ENCODE data around the gene TDRD6. TPM values are rescaled to one million over a fixed set of nuclear protein-coding genes. Genes with fewer than 3 reads are reported as not detected.
"Not testable (repeated sequence)": the region's sequence is repeated elsewhere in the genome, so short reads cannot be mapped to it uniquely, and the experiment has no call there.

The TDRD6 gene
- total RNA-seq, 1 donor from 2014 or later, result 1.2 TPM

- DNase-seq, result not testable (repeated sequence)
Measured at GRCh38 chr6:46744159-46744725, 56.6 kb downstream of the TDRD6 start.

- no peak for DNase-seq
Measured at GRCh38 chr6:46745973-46746372, 58.3 kb downstream of the TDRD6 start.

- no peak for DNase-seq
Measured at GRCh38 chr6:46746696-46747095, 59.0 kb downstream of the TDRD6 start, which contains the start of gene ANKRD66. Gene ANKRD66 (plus strand): TSS chr6:46746933. CDS start chr6:46751949, 5,016 bp downstream.

- no peak for DNase-seq
Measured at GRCh38 chr6:46748940-46749503, 61.3 kb downstream of the TDRD6 start.

- DNase-seq, result no peak
Measured at GRCh38 chr6:46749731-46750130, 62.0 kb downstream of the TDRD6 start.

GRCh38 chr6:46751658-46752057, 64.0 kb downstream of the TDRD6 start:
- DNase-seq, result no peak

Other genes starting within 250 kb of the TDRD6 start
- gene RCAN2, start 196.4 kb upstream of the TDRD6 start, total RNA-seq, result 7.0 TPM
- gene CYP39A1, start 35.1 kb upstream of the TDRD6 start, total RNA-seq, result 2.3 TPM
- 30.7 TPM for gene SLC25A27, start 34.9 kb upstream of the TDRD6 start, total RNA-seq
- 4.1 TPM for gene PLA2G7, start 47.5 kb downstream of the TDRD6 start, total RNA-seq
- 0.16 TPM for gene ANKRD66, start 59.0 kb downstream of the TDRD6 start, total RNA-seq
- gene MEP1A, start 105.5 kb downstream of the TDRD6 start, total RNA-seq, result not detected
- gene ADGRF5, start 234.1 kb downstream of the TDRD6 start, total RNA-seq, result 8.0 TPM

Data from occipital lobe (tissue), 2 donors.